NCI-H2171 treated with DMSO at 0.1 percent for 48 hours (cell line): ENCODE measurements around the gene FLNA.
A peak's percentile ranks its signal among the peaks of the same experiment; 100 is the strongest.

Experiments used
- DNase-seq: peaks from one replicate; lab custom pipeline; 2025; lab: John Stamatoyannopoulos, UW

The FLNA gene

DNA sequence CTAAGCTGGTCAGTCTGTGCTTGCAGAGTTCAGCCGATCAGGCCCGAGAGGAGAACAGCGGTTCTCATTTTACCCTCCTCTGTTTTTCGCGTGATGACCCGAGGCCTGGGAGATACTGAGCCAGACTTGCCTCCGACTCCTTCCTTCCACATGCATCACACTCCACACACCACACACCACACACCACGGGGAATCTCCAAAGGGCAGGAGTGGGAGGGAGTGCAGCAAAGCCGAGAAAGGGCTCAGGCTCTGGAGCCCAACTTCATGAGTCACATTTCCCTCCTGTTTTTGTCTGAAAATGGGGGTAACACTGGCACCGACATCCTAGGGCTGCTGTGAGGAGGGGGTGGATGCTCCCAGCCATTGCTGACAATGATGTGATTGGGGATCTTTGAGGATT, 39.9 kb downstream of the FLNA start:
- no peak for DNase-seq

DNA sequence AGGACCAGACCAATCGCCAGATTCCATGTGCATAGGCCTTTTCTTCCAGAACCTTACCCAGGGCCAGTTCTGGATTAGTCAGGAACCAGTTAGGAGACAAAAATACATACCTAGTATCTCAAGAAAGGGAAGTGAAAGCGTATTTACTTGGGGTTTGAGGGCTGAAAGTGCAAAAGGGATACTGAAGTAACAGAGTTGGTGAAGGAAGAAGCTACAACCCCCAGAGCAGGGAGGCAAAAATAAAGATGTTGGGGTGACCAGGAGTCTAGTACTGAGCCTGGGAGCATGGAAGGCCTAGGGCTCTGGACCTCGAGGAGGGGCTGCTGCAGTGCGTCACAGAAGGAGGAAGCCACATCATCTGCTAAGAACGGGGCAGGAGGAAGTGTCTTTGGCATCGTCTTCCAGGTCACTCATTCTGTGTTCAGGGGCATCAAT, 40.6 kb downstream of the FLNA start:
- DNase-seq, result no peak

- DNase-seq, result no peak
Measured at GRCh38 chrX:154333116-154333515, 41.3 kb downstream of the FLNA start.

DNA sequence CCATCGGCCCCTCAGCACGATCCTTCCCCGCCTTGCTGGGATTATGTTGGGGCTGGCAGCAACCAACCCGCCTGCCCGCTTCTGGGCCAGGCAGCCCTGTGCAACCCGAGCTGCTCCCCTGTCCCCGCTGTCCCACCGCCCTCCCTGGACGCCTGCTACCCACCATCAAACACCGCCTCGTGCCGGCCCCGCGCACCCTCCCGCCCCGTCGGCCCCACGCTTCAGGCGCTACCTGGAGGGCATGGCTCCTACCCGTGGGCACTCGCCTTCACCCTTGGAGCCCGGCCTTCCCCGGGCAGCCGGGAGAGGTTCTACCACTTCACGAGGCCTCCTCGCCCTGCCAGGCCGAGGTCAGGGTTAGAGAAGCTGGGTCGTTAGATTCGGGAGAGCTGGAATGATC, 41.9 kb downstream of the FLNA start:
- no peak for DNase-seq

DNA sequence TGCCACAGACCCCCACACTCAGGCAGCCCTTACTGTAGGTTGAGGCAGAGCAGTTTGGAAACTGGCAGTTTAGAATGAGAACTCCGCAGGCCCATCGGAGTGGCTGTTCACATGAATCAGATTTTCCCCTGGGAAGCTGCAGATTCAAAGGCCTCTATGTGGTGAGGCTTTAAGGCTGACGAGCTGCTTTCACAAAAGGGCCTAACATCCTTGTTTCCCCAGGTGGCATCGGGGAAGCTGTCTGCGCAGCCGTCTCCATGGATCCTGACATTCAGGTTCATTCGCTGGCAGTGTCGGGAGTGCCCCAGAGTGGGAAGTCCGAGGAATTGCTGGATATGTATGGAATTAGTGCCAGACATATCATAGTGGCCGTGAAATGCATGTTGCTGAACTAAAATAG, 45.1 kb downstream of the FLNA start:
- no peak for DNase-seq

DNA sequence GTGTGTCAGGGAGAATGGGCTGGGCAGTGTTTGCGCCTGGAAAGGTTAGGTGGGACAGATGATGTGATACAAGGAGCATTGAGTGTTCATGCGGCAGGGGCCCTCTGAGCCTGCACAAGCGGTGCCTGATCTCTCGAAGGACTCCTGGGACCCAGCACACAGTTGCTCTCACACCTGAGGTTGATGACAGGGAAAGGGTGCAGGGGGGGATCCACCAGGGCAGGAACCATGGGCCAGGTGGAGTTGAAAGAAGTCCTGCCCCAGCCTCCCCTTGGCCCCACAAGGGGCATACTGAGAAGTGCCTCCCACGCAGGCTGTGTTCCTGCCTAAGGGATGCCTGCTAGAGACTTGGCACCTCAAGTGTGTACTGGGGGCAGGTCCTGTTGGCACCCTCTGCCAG, 45.8 kb downstream of the FLNA start:
- DNase-seq, result peak; percentile 25

DNA sequence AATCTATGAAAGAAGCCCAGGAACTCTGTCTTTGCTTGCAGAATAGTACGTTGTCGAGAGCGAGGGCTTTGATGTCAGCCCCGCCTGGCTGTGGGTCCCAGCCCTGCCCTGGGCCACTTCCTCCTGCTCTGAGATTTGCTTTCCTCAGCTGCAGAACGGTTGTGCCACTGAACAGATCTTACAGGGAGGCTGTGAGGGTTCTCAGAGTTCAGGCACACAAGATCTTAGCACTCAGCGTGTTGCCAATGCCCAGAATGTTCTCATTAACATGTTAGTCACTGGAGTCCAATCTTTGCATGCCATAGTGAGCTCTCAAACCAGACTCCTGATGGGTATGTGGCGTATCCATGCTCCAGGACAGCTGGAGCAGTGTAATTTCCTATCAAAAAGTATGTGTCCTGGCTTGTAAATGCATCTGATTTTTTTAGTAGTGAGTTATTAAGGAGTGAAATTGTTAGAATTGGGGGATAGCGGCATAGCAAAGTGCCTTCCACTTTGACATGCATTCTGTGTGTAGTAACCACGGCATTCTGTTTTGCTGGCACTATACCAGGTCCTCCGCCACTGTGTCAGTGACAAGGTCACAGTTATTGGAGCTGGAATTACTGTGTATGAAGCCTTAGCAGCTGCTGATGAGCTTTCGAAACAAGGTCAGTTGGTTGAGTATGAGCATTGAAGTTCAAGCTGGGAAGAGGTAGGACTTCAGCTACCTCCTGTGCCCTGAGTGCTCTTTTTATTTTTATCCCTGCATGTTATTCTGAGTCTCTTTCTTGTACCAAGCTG, 47.2 kb downstream of the FLNA start:
- no peak for DNase-seq

GRCh38 chrX:154325541-154325940, 48.9 kb downstream of the FLNA start:
- no peak for DNase-seq

GRCh38 chrX:154323537-154323936, 50.9 kb downstream of the FLNA start:
- no peak for DNase-seq

- DNase-seq, result no peak
Measured at GRCh38 chrX:154322890-154323289, 51.5 kb downstream of the FLNA start.

GRCh38 chrX:154321594-154321993, 52.8 kb downstream of the FLNA start:
- DNase-seq, result peak; percentile 72

- no peak for DNase-seq
Measured at GRCh38 chrX:154321152-154321551, 53.3 kb downstream of the FLNA start.

GRCh38 chrX:154320406-154320805, 54.0 kb downstream of the FLNA start:
- DNase-seq, result no peak

DNA sequence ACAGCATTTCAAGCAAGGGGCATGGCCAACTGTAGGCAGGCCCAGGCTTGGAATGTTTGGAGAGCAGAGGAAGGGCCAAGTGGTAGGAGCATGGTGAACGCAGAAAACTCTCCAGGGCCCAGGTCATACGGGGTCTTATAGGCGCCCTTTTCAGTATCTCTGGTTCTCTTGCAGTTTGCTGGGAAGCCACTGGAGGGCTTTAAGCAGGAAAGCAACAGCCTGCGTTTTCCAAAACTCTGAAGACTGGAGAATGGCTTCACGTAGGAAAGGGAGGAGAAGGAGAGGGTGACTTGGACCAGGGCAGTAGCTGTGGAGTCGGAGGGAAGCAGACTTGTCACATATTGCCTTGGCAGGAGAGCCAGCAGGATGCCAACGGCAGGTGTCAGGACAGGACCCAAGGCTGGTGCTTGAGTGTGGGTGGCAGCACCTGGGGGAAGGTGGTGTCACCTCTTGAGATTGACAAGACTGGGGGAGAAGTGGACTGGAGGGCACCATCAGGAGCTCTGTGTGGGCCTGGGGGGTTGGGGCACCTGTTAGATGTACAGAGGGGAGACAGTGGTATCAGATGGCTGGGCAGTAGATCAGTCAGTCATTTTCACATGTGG, 56.9 kb downstream of the FLNA start:
- DNase-seq, result peak; percentile 7

- DNase-seq, result no peak
Measured at GRCh38 chrX:154315416-154315815, 59.0 kb downstream of the FLNA start.

GRCh38 chrX:154313147-154313546, 61.3 kb downstream of the FLNA start:
- DNase-seq, result no peak

GRCh38 chrX:154312116-154312515, 62.3 kb downstream of the FLNA start:
- no peak for DNase-seq

DNA sequence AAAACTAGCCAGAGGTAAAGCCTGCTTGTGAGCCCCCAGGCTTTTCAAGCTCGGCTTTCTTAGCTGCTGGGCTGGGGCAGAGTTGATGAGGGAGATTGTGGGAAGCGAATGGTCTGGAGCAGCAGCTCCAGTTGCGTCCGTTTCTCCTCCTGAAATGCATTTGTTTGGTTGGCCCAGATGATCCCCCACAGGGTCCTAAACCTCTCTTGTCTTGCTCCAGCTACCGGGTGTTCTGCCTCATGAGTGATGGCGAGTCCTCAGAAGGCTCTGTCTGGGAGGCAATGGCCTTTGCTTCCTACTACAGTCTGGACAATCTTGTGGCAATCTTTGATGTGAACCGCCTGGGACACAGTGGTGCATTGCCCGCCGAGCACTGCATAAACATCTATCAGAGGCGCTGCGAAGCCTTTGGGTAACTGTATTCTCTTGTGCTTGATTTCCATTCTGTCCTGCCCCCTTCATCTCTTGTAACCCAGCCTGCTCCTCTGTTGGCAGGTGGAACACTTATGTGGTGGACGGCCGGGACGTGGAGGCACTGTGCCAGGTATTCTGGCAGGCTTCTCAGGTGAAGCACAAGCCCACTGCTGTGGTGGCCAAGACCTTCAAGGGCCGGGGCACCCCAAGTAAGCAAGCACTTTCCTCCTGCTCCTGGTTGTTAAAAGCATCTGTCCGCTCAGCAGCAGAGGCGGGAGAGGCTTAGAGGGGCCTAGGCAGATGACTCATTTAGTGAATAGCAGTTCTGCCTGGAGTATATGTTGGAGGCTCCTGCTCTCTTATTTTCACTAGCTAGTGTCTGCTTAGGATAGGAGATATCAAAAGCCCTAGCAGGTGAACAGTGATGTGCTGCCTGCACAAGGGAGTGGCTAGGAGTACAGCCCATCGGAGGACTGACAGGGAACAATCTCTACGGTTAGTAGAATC, 63.6 kb downstream of the FLNA start:
- DNase-seq, result no peak

GRCh38 chrX:154309041-154309775, 65.2 kb downstream of the FLNA start:
- no peak for DNase-seq

DNA sequence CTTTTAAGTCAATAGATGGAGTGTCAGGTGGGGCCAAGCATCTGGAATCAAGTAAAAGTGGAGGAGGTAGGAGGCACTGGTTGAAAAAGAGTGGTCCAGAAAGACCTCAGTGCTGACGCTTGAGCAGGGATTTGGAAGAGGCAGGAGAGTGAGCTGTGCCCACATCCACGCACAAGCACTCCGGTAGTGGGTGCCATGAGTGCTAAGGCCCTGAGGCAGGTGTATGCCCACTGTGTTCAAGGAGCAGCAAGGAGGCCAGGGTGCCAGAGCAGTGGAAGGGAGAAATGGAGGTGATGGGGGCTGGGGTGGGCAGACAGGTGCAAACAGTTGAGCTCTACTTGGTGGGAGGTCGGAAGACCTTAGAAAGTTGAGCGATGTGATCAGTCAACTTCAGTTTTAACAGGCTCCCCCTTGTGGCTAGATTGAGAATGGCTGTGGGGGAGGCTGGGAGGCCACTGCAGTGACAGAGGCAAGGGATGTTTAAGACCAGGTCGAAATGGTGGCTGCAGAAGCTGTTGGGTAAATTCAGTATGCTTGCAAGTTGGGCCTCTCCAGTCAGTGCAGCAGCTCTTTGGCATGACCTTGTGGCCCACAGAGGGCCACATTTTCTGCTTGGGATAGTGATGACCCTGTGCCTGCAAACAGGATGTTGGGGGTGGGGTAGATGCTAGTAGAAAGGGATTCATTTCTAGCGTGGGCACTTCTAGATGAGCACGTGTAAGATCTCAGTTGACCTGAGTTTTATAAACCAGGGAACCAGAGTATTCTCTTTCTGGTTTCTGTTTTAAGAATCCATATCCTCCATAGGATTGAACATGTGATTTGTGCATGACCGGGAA, 66.1 kb downstream of the FLNA start:
- DNase-seq, result peak; percentile 20

DNA sequence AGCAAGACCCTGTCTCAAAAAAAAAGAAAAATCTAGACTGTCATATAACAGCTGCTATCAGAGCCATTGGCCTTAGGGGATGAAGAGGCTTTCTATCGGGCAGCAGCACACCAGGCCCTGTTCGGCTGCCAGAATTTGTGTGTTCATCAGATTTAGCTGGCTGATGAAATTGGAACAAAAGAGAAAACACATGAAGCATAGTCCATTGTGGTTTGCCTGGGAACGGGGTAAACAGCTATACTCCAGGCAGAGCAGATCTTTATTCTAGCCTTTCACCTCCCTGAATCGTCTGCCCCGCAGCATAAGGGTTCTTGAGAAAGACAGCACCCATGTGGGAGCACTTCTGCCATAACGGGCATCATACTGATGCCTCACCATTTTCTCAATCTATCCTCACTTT, 67.2 kb downstream of the FLNA start:
- no peak for DNase-seq
